ENCODE results near the gene VPS11. TPM values are rescaled to one million over a fixed set of nuclear protein-coding genes. Genes with fewer than 3 reads are reported as not detected.
A peak's percentile ranks its signal among the peaks of the same experiment; 100 is the strongest.
"Not testable (repeated sequence)": the region's sequence is repeated elsewhere in the genome, so short reads cannot be mapped to it uniquely, and the experiment has no call there.

VPS11 gene
- total RNA-seq, 4 donors from 2014 or later, result 16.5 to 25.9 (median 20.3) TPM

DNA sequence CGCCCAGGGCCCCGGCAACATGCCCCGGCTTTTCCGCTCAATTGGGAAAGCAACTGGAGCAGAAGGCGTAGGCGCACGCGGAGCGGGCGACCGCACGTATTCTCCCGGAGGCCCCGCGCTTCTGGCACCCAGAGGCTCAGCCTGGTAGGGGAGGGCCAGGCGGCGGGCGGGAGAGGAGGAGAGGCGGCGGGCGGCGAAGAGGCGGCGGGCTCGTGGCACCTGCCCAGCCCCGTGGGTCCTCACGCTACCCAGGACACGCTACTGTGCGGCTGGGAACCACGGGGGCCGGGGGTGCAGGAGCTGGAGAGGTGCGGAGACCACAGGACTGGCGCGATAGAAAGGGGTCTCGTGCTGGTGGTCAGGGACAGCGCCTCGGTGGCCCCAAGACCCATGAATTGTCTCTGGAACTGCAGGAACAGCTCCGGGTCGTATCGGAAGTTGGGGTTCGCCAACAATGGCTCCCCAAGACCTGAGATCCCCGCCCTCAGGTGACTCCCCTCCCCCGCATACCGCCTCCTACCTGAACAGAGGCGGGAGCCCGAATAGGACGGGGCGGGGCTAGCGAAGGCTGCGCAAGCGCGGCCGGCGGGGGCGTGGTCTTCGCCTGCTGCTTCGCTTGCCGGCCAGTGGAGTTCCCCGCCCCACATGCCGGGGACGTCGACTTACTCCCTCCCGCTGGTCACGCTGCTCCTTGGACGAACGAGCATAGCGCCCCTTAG, 37.1 kb upstream of the VPS11 start, which contains the start of gene SLC37A4:
SLC37A4 (minus strand) TSS at position 549 of the 719 bp plus-strand sequence.
- peak; percentile 98 to 99 for DNase-seq
- TF ChIP-seq POLR2A (IDR thresholded peaks at IDR 0.05), result peak; percentile 82 to 85
- TF ChIP-seq, protein P1, sequence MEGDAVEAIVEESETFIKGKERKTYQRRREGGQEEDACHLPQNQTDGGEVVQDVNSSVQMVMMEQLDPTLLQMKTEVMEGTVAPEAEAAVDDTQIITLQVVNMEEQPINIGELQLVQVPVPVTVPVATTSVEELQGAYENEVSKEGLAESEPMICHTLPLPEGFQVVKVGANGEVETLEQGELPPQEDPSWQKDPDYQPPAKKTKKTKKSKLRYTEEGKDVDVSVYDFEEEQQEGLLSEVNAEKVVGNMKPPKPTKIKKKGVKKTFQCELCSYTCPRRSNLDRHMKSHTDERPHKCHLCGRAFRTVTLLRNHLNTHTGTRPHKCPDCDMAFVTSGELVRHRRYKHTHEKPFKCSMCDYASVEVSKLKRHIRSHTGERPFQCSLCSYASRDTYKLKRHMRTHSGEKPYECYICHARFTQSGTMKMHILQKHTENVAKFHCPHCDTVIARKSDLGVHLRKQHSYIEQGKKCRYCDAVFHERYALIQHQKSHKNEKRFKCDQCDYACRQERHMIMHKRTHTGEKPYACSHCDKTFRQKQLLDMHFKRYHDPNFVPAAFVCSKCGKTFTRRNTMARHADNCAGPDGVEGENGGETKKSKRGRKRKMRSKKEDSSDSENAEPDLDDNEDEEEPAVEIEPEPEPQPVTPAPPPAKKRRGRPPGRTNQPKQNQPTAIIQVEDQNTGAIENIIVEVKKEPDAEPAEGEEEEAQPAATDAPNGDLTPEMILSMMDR (IDR thresholded peaks at IDR 0.05 in 4 of 5, conservative IDR thresholded peaks at IDR 0.05 in 1 of 5), result peak in 4 of 5 experiments; percentile 87 to 92 (median 90)
- Histone ChIP-seq H3K4me1 (peaks cover 48 to 50% of the 10 kb centered on the region in 2 donors), H3K9me3 (no peaks in the 10 kb centered on the region), H3K27me3 (no peaks in the 10 kb centered on the region), H3K36me3 (peaks cover 0 to 2% of the 10 kb centered on the region in 2 donors), H3K27ac (peak within 1 kb of the TSS; percentile 92 to 98 (median 94)), H3K4me3 (peak within 1 kb of the TSS; percentile 83 to 94 (median 91))
- peak; percentile 77 for ATAC-seq
- in situ Hi-C loops (cut with MboI; ENCODE audit: low sequenced_read_pairs in 4 of 4), result no loop called here
- intact Hi-C loops (cut with DNase I; ENCODE audit: low total_unique reads), result loop anchor here (1.0 to 5.0 kb wide), 3 partner anchors 27 to 123 kb away; partner anchors contain the start of genes CENATAC and HYOU1

DNA sequence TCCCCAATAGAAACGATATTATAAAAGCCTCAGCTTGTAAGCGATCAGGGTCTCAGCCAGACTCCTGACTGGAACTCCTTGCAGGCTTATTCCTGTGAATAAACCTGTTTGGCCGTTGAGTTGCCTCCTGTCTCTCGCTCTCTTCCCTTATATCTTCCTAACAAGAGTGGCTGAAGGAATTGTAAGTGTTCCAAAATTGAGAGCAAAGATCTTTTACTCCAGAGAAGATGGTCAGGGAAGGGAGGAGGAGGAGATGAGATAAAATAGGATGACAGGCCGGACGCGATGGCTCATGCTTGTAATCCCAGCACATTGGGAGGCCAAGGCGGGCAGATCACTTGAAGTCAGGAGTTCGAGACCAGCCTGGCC, 35.7 kb upstream of the VPS11 start:
- no peaks in the 10 kb centered on the region for H3K9me3 ChIP-seq
- no peaks in the 10 kb centered on the region for H3K27me3 ChIP-seq
- no peaks in the 10 kb centered on the region for H3K36me3 ChIP-seq
- DNase-seq (no peak), ATAC-seq (no peak)
- peaks cover 34 to 36% of the 10 kb centered on the region in 2 donors for H3K4me1 ChIP-seq
- no peak overlapping the region for H3K4me3 ChIP-seq
- intact Hi-C loops (cut with DNase I; ENCODE audit: low total_unique reads), result loop anchor here (1.0 to 5.0 kb wide), 2 partner anchors 25 to 125 kb away; partner anchors contain the start of gene HYOU1
- H3K27ac ChIP-seq, result no peak overlapping the region
- TF ChIP-seq, protein P1 (IDR thresholded peaks at IDR 0.05 in 4 of 5, conservative IDR thresholded peaks at IDR 0.05 in 1 of 5), result no peak
- in situ Hi-C loops (cut with MboI; ENCODE audit: low sequenced_read_pairs in 4 of 4), result no loop called here

DNA sequence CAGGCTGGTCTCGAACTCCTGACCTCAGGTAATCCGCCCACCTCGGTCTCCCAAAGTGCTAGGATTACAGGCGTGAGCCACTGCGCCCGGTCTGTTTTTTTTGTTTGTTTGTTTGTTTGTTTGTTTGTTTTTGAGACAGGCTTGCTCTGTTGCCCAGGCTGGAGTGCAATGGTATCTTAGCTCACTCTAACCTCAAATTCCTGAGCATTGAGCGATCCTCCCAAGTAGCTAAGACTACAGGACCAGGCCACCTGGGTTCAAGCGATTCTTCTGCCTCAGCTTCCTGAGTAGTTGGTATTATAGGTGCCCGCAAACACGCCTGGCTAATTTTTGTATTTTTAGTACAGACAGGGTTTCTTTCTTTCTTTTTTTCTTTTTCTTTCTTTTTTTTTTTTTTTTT, 34.2 kb upstream of the VPS11 start:
- H3K4me3 ChIP-seq; DNase-seq; H3K9me3 ChIP-seq; H3K36me3 ChIP-seq; in situ Hi-C loops (cut with MboI; ENCODE audit: low sequenced_read_pairs in 4 of 4); H3K27ac ChIP-seq; ATAC-seq; H3K27me3 ChIP-seq: not testable (repeated sequence)
- H3K4me1 ChIP-seq, result peaks cover 19 to 21% of the 10 kb centered on the region in 2 donors
- intact Hi-C loops (cut with DNase I; ENCODE audit: low total_unique reads), result loop anchor here (5.0 kb wide), 1 partner anchor 126 kb away; no protein-coding TSS in a partner anchor

DNA sequence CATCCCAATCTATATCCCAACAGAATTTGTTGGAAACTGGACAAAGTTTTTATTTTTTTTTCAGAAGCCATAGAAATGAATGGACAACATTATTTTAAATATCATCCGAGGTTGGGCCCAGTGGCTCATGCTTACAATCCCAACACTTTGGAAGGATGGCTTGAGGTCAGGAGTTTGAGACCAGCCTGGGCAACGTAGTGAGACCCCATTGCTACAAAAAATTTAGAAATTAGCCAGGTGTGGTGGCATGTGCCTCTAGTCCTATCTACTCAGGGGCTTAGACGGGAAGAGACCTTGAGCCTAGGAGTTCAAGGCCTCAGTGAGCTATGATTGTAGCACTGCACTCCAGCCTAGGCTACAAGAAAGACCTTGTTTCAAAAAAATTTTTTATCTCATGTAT, 32.8 kb upstream of the VPS11 start:
- no peak for ATAC-seq
- in situ Hi-C loops (cut with MboI; ENCODE audit: low sequenced_read_pairs in 4 of 4), result no loop called here

DNA sequence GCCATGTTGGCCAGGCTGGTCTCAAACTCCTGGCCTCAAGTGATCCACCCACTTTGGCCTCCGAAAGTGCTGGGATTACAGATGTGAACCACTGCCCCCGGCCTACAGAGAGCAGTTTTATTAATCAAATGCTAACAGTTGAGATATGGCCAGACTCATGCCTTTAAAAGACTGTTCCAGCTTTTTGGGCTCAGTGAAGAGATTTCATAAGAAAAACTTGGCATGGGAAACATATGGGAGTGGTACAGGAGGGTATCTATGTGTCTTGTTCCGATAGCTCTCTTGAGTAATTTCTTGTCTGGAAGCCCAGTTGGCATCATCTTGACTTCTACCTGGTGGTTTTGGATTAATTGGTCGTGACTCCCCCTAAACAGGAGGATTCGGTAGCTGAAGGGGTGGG, 28.7 kb upstream of the VPS11 start:
- intact Hi-C loops (cut with DNase I; ENCODE audit: low total_unique reads), result no loop called here
- no peak for ATAC-seq

More for the DNA sequence above, 32.8 kb upstream of the VPS11 start:
- Histone ChIP-seq H3K36me3 (no peaks in the 10 kb centered on the region), H3K4me3 (no peak overlapping the region), H3K27me3 (no peaks in the 10 kb centered on the region), H3K9me3 (no peaks in the 10 kb centered on the region), H3K4me1 (peaks cover 5 to 7% of the 10 kb centered on the region in 2 donors), H3K27ac (no peak overlapping the region)
- TF ChIP-seq, protein P1 (IDR thresholded peaks at IDR 0.05 in 4 of 5, conservative IDR thresholded peaks at IDR 0.05 in 1 of 5), result no peak
- no peak for TF ChIP-seq POLR2A (IDR thresholded peaks at IDR 0.05)
- no peak for DNase-seq
- intact Hi-C loops (cut with DNase I; ENCODE audit: low total_unique reads), result loop anchor here (5.0 kb wide), 1 partner anchor 128 kb away; no protein-coding TSS in a partner anchor

DNA sequence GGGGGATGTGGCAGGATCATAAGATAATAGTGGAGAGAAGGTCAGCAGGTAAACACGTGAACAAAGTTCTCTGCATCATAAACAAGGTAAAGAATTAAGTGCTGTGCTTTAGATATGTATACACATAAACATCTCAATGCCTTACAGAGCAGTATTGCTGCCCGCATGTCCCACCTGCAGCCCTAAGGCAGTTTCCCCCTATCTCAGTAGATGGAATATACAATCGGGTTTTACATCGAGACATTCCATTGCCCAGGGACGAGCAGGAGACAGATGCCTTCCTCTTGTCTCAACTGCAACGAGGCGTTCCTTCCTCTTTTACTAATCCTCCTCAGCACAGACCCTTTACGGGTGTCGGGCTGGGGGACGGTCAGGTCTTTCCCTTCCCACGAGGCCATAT, 28.1 kb upstream of the VPS11 start:
- DNase-seq; H3K4me3 ChIP-seq; H3K27ac ChIP-seq; H3K36me3 ChIP-seq; ATAC-seq; H3K4me1 ChIP-seq; H3K9me3 ChIP-seq; H3K27me3 ChIP-seq; in situ Hi-C loops (cut with MboI; ENCODE audit: low sequenced_read_pairs in 4 of 4); intact Hi-C loops (cut with DNase I; ENCODE audit: low total_unique reads): not testable (repeated sequence)

More for the DNA sequence above, 28.7 kb upstream of the VPS11 start:
- Histone ChIP-seq H3K27me3 (no peaks in the 10 kb centered on the region), H3K27ac (no peak overlapping the region), H3K9me3 (no peaks in the 10 kb centered on the region), H3K36me3 (no peaks in the 10 kb centered on the region), H3K4me3 (no peak overlapping the region), H3K4me1 (no peaks in the 10 kb centered on the region)
- TF ChIP-seq, protein P1 (IDR thresholded peaks at IDR 0.05 in 4 of 5, conservative IDR thresholded peaks at IDR 0.05 in 1 of 5), result no peak
- no peak for TF ChIP-seq POLR2A (IDR thresholded peaks at IDR 0.05)
- in situ Hi-C loops (cut with MboI; ENCODE audit: low sequenced_read_pairs in 4 of 4), result no loop called here
- DNase-seq, result no peak
